Liver (tissue), 3 donors: ENCODE measurements around the gene FRMD5.

ENCODE experiments used
- CTCF ChIP-seq: fragments of 150-350 bp; IDR thresholded peaks from 2 replicates; pipeline ENCODE4 v1.5.1; 2017; ENCODE audit warnings: improper control_type of control experiment, low read depth, low read length; ENCODE audit not compliant: missing input control
- EGR1 ChIP-seq, 2 donors: IDR thresholded peaks; 2 replicates each; pipeline ENCODE4 v1.6.1; 2016 to 2018; ENCODE audit warnings: antibody characterized with exemption in 2 of 2, low read depth in 2 of 2
- FOXA2 ChIP-seq: IDR thresholded peaks from 2 replicates; pipeline ENCODE4 v1.6.1; 2016; ENCODE audit warnings: antibody characterized with exemption
- GABPA ChIP-seq, 2 donors: IDR thresholded peaks in 1 of 2; conservative IDR thresholded peaks in 1 of 2; 2 replicates each; pipeline ENCODE4 v1.6.1; 2016; ENCODE audit warnings: antibody characterized with exemption in 2 of 2, mild to moderate bottlenecking in 1 of 2, moderate library complexity in 1 of 2
- JUND ChIP-seq, 2 donors: IDR thresholded peaks; 2 replicates each; pipeline ENCODE4 v1.6.1; 2016; ENCODE audit warnings: antibody characterized with exemption in 2 of 2
- MAX ChIP-seq: IDR thresholded peaks from 2 replicates; pipeline ENCODE4 v1.6.1; 2016; ENCODE audit warnings: antibody characterized with exemption
- RAD21 ChIP-seq, 2 donors: IDR thresholded peaks; 2 replicates each; pipeline ENCODE4 v1.6.1; 2016; ENCODE audit warnings: antibody characterized with exemption in 2 of 2, mild to moderate bottlenecking in 2 of 2
- SP1 ChIP-seq: IDR thresholded peaks from 2 replicates; pipeline ENCODE4 v1.6.1; 2018; ENCODE audit warnings: antibody characterized with exemption, mild to moderate bottlenecking
- TAF1 ChIP-seq: conservative IDR thresholded peaks from 2 replicates; pipeline ENCODE4 v1.6.1; 2016; ENCODE audit warnings: antibody characterized with exemption, mild to moderate bottlenecking
- ZBTB33 ChIP-seq: IDR thresholded peaks from 2 replicates; pipeline ENCODE4 v1.6.1; 2016; ENCODE audit warnings: antibody characterized with exemption
- donor health status: healthy.
- donor health status: healthy.

GRCh38 chr15:43828061-43828657 lies 366.9 kb downstream of the FRMD5 start:
- TF ChIP-seq GABPA (IDR thresholded peaks at IDR 0.05 in 1 of 2, conservative IDR thresholded peaks at IDR 0.05 in 1 of 2) (no peak), CTCF (no peak), RAD21 (IDR thresholded peaks at IDR 0.05) (no peak), FOXA2 (no peak), SP1 (no peak), JUND (IDR thresholded peaks at IDR 0.05) (no peak), MAX (no peak), ZBTB33 (no peak), EGR1 (IDR thresholded peaks at IDR 0.05; ENCODE audit: low read depth in 2 of 2) (no peak), TAF1 (no peak)
